Uterus (tissue), 2 donors: ENCODE measurements around the gene TMEM51.

Source experiments
- CTCF ChIP-seq, 4 experiments: fragments of 200-600 bp in 2 of 4; fragments of 450-650 bp in 2 of 4; sonication (generic) in 2 of 4; IDR thresholded peaks; one replicate each; pipeline ENCODE4 v1.5.1; 2016 to 2019; ENCODE audit warnings: antibody characterized with exemption in 4 of 4, mild to moderate bottlenecking in 2 of 4, moderate library complexity in 1 of 4
- POLR2A ChIP-seq, 2 donors: fragments of 450-650 bp; IDR thresholded peaks; one replicate each; pipeline ENCODE4 v1.6.1; 2016; ENCODE audit warnings: antibody characterized with exemption in 2 of 2, mild to moderate bottlenecking in 1 of 2, moderate library complexity in 1 of 2

- TF ChIP-seq CTCF (IDR thresholded peaks at IDR 0.05), result no peak
- no peak for TF ChIP-seq POLR2A (IDR thresholded peaks at IDR 0.05)
Observed at GRCh38 chr1:15168479-15168878, 14.9 kb downstream of the TMEM51 start.
